H1 (cell line): ENCODE measurements around the gene TRAF3IP1. TPM values are rescaled to one million over a fixed set of nuclear protein-coding genes. Genes with fewer than 3 reads are reported as not detected.

Source experiments
- CTCF ChIA-PET: fragments of 300-600 bp; sonication (Branson Sonifier 250); formaldehyde crosslinking; loops from one replicate; lab custom pipeline; 2021; ENCODE audit not compliant: partially characterized antibody; lab: Charles Lee
- POLR2A ChIA-PET: fragments of 300-600 bp; sonication (Branson Sonifier 250); formaldehyde crosslinking; loops from one replicate; lab custom pipeline; 2021; ENCODE audit warnings: inconsistent platforms; ENCODE audit not compliant: partially characterized antibody; lab: Charles Lee
- DNase-seq, 2 experiments: peaks; one replicate each; pipeline versions ENCODE4 v3.0.0 to v3.0.0-alpha.2; 2010 to 2022; ENCODE audit warnings: low spot score in 2 of 2, low read depth in 1 of 2, mixed read lengths in 1 of 2
- FAIRE-seq: peaks from 2 replicates; lab custom pipeline; 2011; peaks lifted over from hg19 to GRCh38; lab: Jason Lieb, UNC
- H2AFZ ChIP-seq: 2 replicates; pipeline ENCODE4 v1.8.1; 2012; ENCODE audit warnings: low read length, inconsistent platforms
- H2AK5ac ChIP-seq: 2 replicates; pipeline ENCODE4 v1.6.1; 2013; ENCODE audit warnings: low read depth, low read length
- H2BK120ac ChIP-seq: replicated peaks from 2 replicates; pipeline ENCODE3; 2013; ENCODE audit warnings: low read depth, low read length, inconsistent platforms
- H2BK12ac ChIP-seq: 2 replicates; pipeline ENCODE4 v1.6.1; 2013; ENCODE audit warnings: low read depth, low read length
- H2BK15ac ChIP-seq: 2 replicates; pipeline ENCODE4 v1.6.1; 2013; ENCODE audit warnings: low read length
- H2BK20ac ChIP-seq: 2 replicates; pipeline ENCODE4 v1.6.1; 2013; ENCODE audit warnings: low read length
- H2BK5ac ChIP-seq: 2 replicates; pipeline ENCODE4 v1.6.1; 2013; ENCODE audit warnings: low read depth, low read length
- H3K14ac ChIP-seq: 2 replicates; pipeline ENCODE4 v1.6.1; 2013; ENCODE audit warnings: inconsistent platforms; ENCODE audit not compliant: insufficient read length
- H3K18ac ChIP-seq: 2 replicates; pipeline ENCODE4 v1.6.1; 2013; ENCODE audit warnings: low read length; ENCODE audit errors: extremely low read depth
- H3K23ac ChIP-seq: 2 replicates; pipeline ENCODE4 v1.6.1; 2013; ENCODE audit warnings: inconsistent platforms; ENCODE audit not compliant: insufficient read length
- H3K23me2 ChIP-seq: 2 replicates; pipeline ENCODE4 v1.6.1; 2013; ENCODE audit warnings: low read depth, low read length
- H3K27ac ChIP-seq: 2 replicates; pipeline ENCODE4 v1.6.1; 2011; ENCODE audit warnings: low read depth, low read length, inconsistent platforms
- H3K27me3 ChIP-seq, 4 experiments: replicated peaks in 1 of 4; 1 replicate in 1 of 4; 2 replicates in 3 of 4; pipeline versions ENCODE4 v1.6.1 to v1.8.1; 2011 to 2013; ENCODE audit warnings: low read length in 3 of 4, mild to moderate bottlenecking in 3 of 4, inconsistent platforms in 2 of 4, mixed read lengths in 2 of 4, moderate library complexity in 1 of 4; ENCODE audit not compliant: control insufficient read depth in 3 of 4, insufficient read depth in 3 of 4; ENCODE audit errors: extremely low read depth in 1 of 4
- H3K36me3 ChIP-seq, 4 experiments: 2 replicates each; pipeline versions ENCODE4 v1.6.1 to v1.8.1; 2011 to 2013; ENCODE audit warnings: mild to moderate bottlenecking in 4 of 4, low read length in 3 of 4, moderate library complexity in 2 of 4, control low read depth in 1 of 4, inconsistent platforms in 1 of 4; ENCODE audit not compliant: insufficient read depth in 4 of 4, control insufficient read depth in 2 of 4
- H3K4ac ChIP-seq: replicated peaks from 2 replicates; pipeline ENCODE3; 2013; ENCODE audit warnings: low read length, low read depth, mixed read lengths, inconsistent platforms; ENCODE audit not compliant: insufficient read length
- H3K4me1 ChIP-seq, 4 experiments: replicated peaks in 1 of 4; 1 replicate in 1 of 4; 2 replicates in 3 of 4; pipeline versions ENCODE4 v1.6.1 to v1.8.1; 2011 to 2013; ENCODE audit warnings: low read length in 3 of 4, inconsistent platforms in 2 of 4, mixed read lengths in 1 of 4; ENCODE audit not compliant: insufficient read depth in 4 of 4, control insufficient read depth in 3 of 4
- H3K4me2 ChIP-seq, 2 experiments: 2 replicates each; pipeline versions ENCODE4 v1.6.1 to v1.8.1; 2011 to 2013; ENCODE audit warnings: low read depth in 2 of 2, low read length in 2 of 2, control low read depth in 1 of 2, inconsistent platforms in 1 of 2, mild to moderate bottlenecking in 1 of 2; ENCODE audit not compliant: insufficient read depth in 1 of 2
- H3K4me3 ChIP-seq, 4 experiments: fragments of 200-600, 300-600 bp in 1 of 4; sonication (generic), shearing (Covaris generic), sonication (Bioruptor Twin) in 1 of 4; 2 replicates each; pipeline versions ENCODE4 v1.5.1 to v1.8.1; 2011 to 2016; ENCODE audit warnings: low read length in 4 of 4, low read depth in 3 of 4, control low read depth in 2 of 4, inconsistent platforms in 2 of 4, mild to moderate bottlenecking in 2 of 4, mixed read lengths in 1 of 4, moderate library complexity in 1 of 4; ENCODE audit not compliant: insufficient read depth in 2 of 4; ENCODE audit errors: extremely low read depth in 1 of 4
- H3K56ac ChIP-seq: replicated peaks from 2 replicates; pipeline ENCODE3; 2013; ENCODE audit warnings: low read depth, mild to moderate bottlenecking, mixed read lengths, low read length, inconsistent platforms; ENCODE audit not compliant: insufficient read length
- H3K79me1 ChIP-seq: 2 replicates; pipeline ENCODE4 v1.6.1; 2013; ENCODE audit warnings: low read depth, low read length, control low read depth
- H3K79me2 ChIP-seq, 2 experiments: 2 replicates each; pipeline versions ENCODE4 v1.6.1 to v1.8.1; 2012 to 2013; ENCODE audit warnings: low read length in 2 of 2, mild to moderate bottlenecking in 2 of 2, inconsistent platforms in 1 of 2; ENCODE audit not compliant: insufficient read depth in 2 of 2, control insufficient read depth in 1 of 2
- H3K9ac ChIP-seq, 4 experiments: replicated peaks in 1 of 4; 1 replicate in 1 of 4; 2 replicates in 3 of 4; pipeline versions ENCODE4 v1.6.1 to v1.8.1; 2011 to 2013; ENCODE audit warnings: low read depth in 3 of 4, low read length in 3 of 4, control low read depth in 2 of 4, mild to moderate bottlenecking in 2 of 4, moderate library complexity in 2 of 4, inconsistent platforms in 1 of 4; ENCODE audit errors: extremely low read depth in 1 of 4
- H3K9me3 ChIP-seq, 2 experiments: 2 replicates each; pipeline versions ENCODE4 v1.6.1 to v1.8.1; 2012 to 2013; ENCODE audit warnings: mild to moderate bottlenecking in 2 of 2, moderate library complexity in 2 of 2, control low read depth in 1 of 2, inconsistent platforms in 1 of 2, low read depth in 1 of 2, low read length in 1 of 2, mixed read lengths in 1 of 2; ENCODE audit not compliant: insufficient read depth in 2 of 2
- H4K20me1 ChIP-seq, 2 experiments: replicated peaks in 1 of 2; 2 replicates each; pipeline versions ENCODE3 to v1.8.1; 2011 to 2013; ENCODE audit warnings: inconsistent platforms in 2 of 2, low read length in 2 of 2, mild to moderate bottlenecking in 1 of 2; ENCODE audit not compliant: insufficient read depth in 2 of 2, control insufficient read depth in 1 of 2
- H4K5ac ChIP-seq: 2 replicates; pipeline ENCODE4 v1.6.1; 2013; ENCODE audit warnings: low read length, low read depth, mixed read lengths, inconsistent platforms; ENCODE audit not compliant: insufficient read length
- H4K8ac ChIP-seq: 2 replicates; pipeline ENCODE4 v1.8.0; 2013; ENCODE audit warnings: mild to moderate bottlenecking, moderate library complexity, low read length, inconsistent platforms; ENCODE audit not compliant: insufficient read depth; ENCODE audit errors: extremely low read depth
- H4K91ac ChIP-seq: replicated peaks from 2 replicates; pipeline ENCODE3; 2013; ENCODE audit warnings: low read length, mixed read lengths, inconsistent platforms; ENCODE audit not compliant: insufficient read length
- CBX5 ChIP-seq: fragments of 300-800, 300-1000 bp; sonication (generic); IDR thresholded peaks from 2 replicates; pipeline ENCODE4 v1.7.1; 2016; ENCODE audit warnings: antibody characterized with exemption, low read length, low read depth
- CHD2 ChIP-seq: IDR thresholded peaks from 2 replicates; pipeline ENCODE4 v1.6.1; 2012; ENCODE audit warnings: low read length, improper control_type of control experiment
- E2F6 ChIP-seq: IDR thresholded peaks from 2 replicates; pipeline ENCODE4 v1.6.1; 2012; ENCODE audit warnings: inconsistent platforms
- RFX5 ChIP-seq: IDR thresholded peaks from 2 replicates; pipeline ENCODE4 v1.6.1; 2011; ENCODE audit warnings: low read depth, low read length, improper control_type of control experiment, borderline replicate concordance
- RNF2 ChIP-seq: fragments of 200-900, 300-1000 bp; sonication (generic); IDR thresholded peaks from 2 replicates; pipeline ENCODE4 v1.7.1; 2016; ENCODE audit warnings: borderline replicate concordance, low read depth, mild to moderate bottlenecking, antibody characterized with exemption, low read length; ENCODE audit not compliant: poor library complexity, severe bottlenecking; ENCODE audit errors: missing control alignments
- SAP30 ChIP-seq: fragments of 300-600 bp; sonication (generic); IDR thresholded peaks from 2 replicates; pipeline ENCODE4 v1.7.1; 2012; ENCODE audit warnings: low read length, moderate library complexity, mild to moderate bottlenecking, inconsistent platforms; ENCODE audit not compliant: insufficient read depth, insufficient replicate concordance
- SP1 ChIP-seq: IDR thresholded peaks from 2 replicates; pipeline ENCODE4 v1.6.1; 2011; ENCODE audit warnings: low read depth, low read length
- SUZ12 ChIP-seq: fragments of 200-600 bp; sonication (generic); IDR thresholded peaks from 2 replicates; pipeline ENCODE4 v1.6.1; 2012; ENCODE audit warnings: mild to moderate bottlenecking, inconsistent platforms, low read length, moderate library complexity, mixed read lengths
- TAF7 ChIP-seq: optimal IDR thresholded peaks from 2 replicates; pipeline ENCODE3; 2011; ENCODE audit warnings: low read depth, mild to moderate bottlenecking, inconsistent platforms, low read length, moderate library complexity, borderline replicate concordance
- TEAD4 ChIP-seq: IDR thresholded peaks from 2 replicates; pipeline ENCODE4 v1.6.1; 2012; ENCODE audit warnings: low read depth, low read length, inconsistent platforms, mixed read lengths
- WGBS, 2 experiments: shearing (Covaris generic) in 1 of 2; methylation state at CpG; one replicate each; pipeline versions ENCODE4 v1.1.6 to v1.1.7; 2013 to 2015; ENCODE audit warnings: low lambda C conversion rate in 2 of 2, mixed read lengths in 2 of 2, inconsistent platforms in 1 of 2, low coverage in 1 of 2, missing lambda C conversion rate in 1 of 2; ENCODE audit not compliant: insufficient replicate concordance in 2 of 2, insufficient coverage in 1 of 2, insufficient read length in 1 of 2; ENCODE audit errors: extremely low coverage in 1 of 2, missing lambda C conversion rate in 1 of 2; 5-methylcytosine and 5-hydroxymethylcytosine counted together
- polyA plus RNA-seq, 7 experiments: library from polyadenylated mRNA; depleted of rRNA in 3 of 7; stranded (reverse) in 5 of 7; unstranded in 2 of 7; fragments of >200 nt in 5 of 7; fragments of 200-250 nt in 2 of 7; gene quantifications; 1 replicate in 5 of 7; 2 replicates in 1 of 7; 4 replicates in 1 of 7; pipeline versions ENCODE4 v1.2.1 to v1.2.3, GENCODE V29; 2011 to 2013; ENCODE audit warnings: missing spikeins in 2 of 7, mixed read lengths in 2 of 7
- total RNA-seq: library from RNA; stranded (reverse); fragmentation: NEBNext Ultra II Directional; extraction: Animal tissue kit (Norgen Biotek cat#: 25700); gene quantifications from 2 replicates; pipeline ENCODE4 v1.2.1, GENCODE V29; 2021

The TRAF3IP1 gene
- total and polyA plus RNA-seq, 2 of the 8 experiments (the other 6 are each of a cell fraction or from before 2014, with no cell fraction given): 2.3 to 17.5 TPM

- Histone ChIP-seq H3K9me3 (no peaks in the 10 kb centered on the region), H2AK5ac (no peak overlapping the region), H4K8ac (no peak overlapping the region), H4K91ac (no peak overlapping the region), H3K79me1 (no peaks in the 10 kb centered on the region), H2BK120ac (no peak overlapping the region), H3K4me1 (no peaks in the 10 kb centered on the region), H3K18ac (no peak overlapping the region), H3K23me2 (no peaks in the 10 kb centered on the region), H3K27ac (no peak overlapping the region), H2BK15ac (no peak overlapping the region), H3K27me3 (no peaks in the 10 kb centered on the region)
- WGBS, 2 experiments: 97% methylated on average over 6 of the region's 6 CpGs; no CpG with 5 or more reads in 1 of the 2 experiments
- DNase-seq: no peak
- no peak for TF ChIP-seq E2F6
- TF ChIP-seq SUZ12: no peak
- no peak for TF ChIP-seq CBX5
- no peak for TF ChIP-seq TEAD4
- TF ChIP-seq CHD2: no peak
- TF ChIP-seq TAF7: no peak
- TF ChIP-seq RNF2: no peak
- no peak for TF ChIP-seq SP1
- TF ChIP-seq RFX5: no peak
- TF ChIP-seq SAP30: no peak
- TF ChIP-seq, all 59 proteins: peak for 0
- H3K79me2 ChIP-seq: no peaks in the 10 kb centered on the region
- H3K14ac ChIP-seq: no peak overlapping the region
- H3K23ac ChIP-seq: no peak overlapping the region
- no peak overlapping the region for H2AFZ ChIP-seq
- no peak overlapping the region for H3K56ac ChIP-seq
- H2BK20ac ChIP-seq: no peak overlapping the region
- POLR2A ChIA-PET: no interaction called here
- no peak overlapping the region for H2BK5ac ChIP-seq
- H3K9ac ChIP-seq: no peak overlapping the region
- H3K36me3 ChIP-seq: no peaks in the 10 kb centered on the region
- no peak for FAIRE-seq
- H3K4ac ChIP-seq: no peak overlapping the region
- H2BK12ac ChIP-seq: no peak overlapping the region
- no peak overlapping the region for H3K4me3 ChIP-seq
- H3K4me2 ChIP-seq: no peak overlapping the region
- no peak overlapping the region for H4K5ac ChIP-seq
- H4K20me1 ChIP-seq: no peaks in the 10 kb centered on the region
- CTCF ChIA-PET: interaction anchor here (0.7 to 1.5 kb wide), 5 partner anchors 11 to 1006 kb away, joined by 3 to 6 read pairs (median 3); no protein-coding TSS in a partner anchor
Observed at GRCh38 chr2:238391042-238391689, 70.8 kb downstream of the TRAF3IP1 start.
